K562 (cell line): ENCODE measurements around the gene KLHDC10. TPM values are rescaled to one million over a fixed set of nuclear protein-coding genes. Genes with fewer than 3 reads are reported as not detected.
A peak's percentile ranks its signal among the peaks of the same experiment; 100 is the strongest.

Source experiments
- ATAC-seq: fragments of 200-7000 bp; cut with Tn5 transposase; 3 replicates; pipeline ENCODE4 v1.9.1; 2020; ENCODE audit warnings: moderate library complexity
- BruUV-seq: library from RNA; stranded (reverse); fragments of 400-500 nt; replicated peaks from 2 replicates; lab custom pipeline; 2021; lab: Mats Ljungman, UMichigan
- CTCF ChIA-PET: fragments of 300-600 bp; formaldehyde crosslinking; extraction: SDS; loops from one replicate; lab custom pipeline; 2021; ENCODE audit warnings: low intra/inter-chr PET ratio; lab: Yijun Ruan, JAX
- POLR2A ChIA-PET: fragments of 300-600, 350-650 bp; sonication (Branson Sonifier 250); formaldehyde crosslinking; extraction: SDS; loops from one replicate; lab custom pipeline; 2021; ENCODE audit warnings: antibody characterized with exemption, inconsistent platforms; lab: Yijun Ruan, JAX
- DNase-seq, 4 experiments: peaks; one replicate each; pipeline versions ENCODE4 v3.0.0 to v3.0.0-alpha.2; 2011 to 2018; ENCODE audit warnings: low spot score in 3 of 4, mixed read lengths in 3 of 4; ENCODE audit errors: extremely low read depth in 1 of 4
- FAIRE-seq: peaks from 2 replicates; lab custom pipeline; 2011; peaks lifted over from hg19 to GRCh38; lab: Jason Lieb, UNC
- H2AFZ ChIP-seq: 2 replicates; pipeline ENCODE4 v1.6.0; 2011; ENCODE audit warnings: low read depth, low read length, control low read depth, inconsistent platforms
- H3K27ac ChIP-seq: fragments of 200-600 bp; 3 replicates; pipeline ENCODE4 v1.8.0; 2011; ENCODE audit warnings: low read depth, mild to moderate bottlenecking, control low read depth, inconsistent platforms, low read length, moderate library complexity, mixed read lengths; ENCODE audit errors: extremely low read depth
- H3K27me3 ChIP-seq, 2 experiments: fragments of 300-600 bp in 1 of 2; 2 replicates in 1 of 2; 3 replicates in 1 of 2; pipeline versions ENCODE4 v1.6.0 to v1.8.0; 2011; ENCODE audit warnings: inconsistent platforms in 2 of 2, low read length in 2 of 2, mild to moderate bottlenecking in 1 of 2, mixed read lengths in 1 of 2, moderate library complexity in 1 of 2; ENCODE audit not compliant: control insufficient read depth in 2 of 2, insufficient read depth in 2 of 2
- H3K36me3 ChIP-seq: fragments of 300-600 bp; 3 replicates; pipeline ENCODE4 v1.8.0; 2011; ENCODE audit warnings: mild to moderate bottlenecking, low read length, inconsistent platforms; ENCODE audit not compliant: control insufficient read depth, insufficient read depth
- H3K4me1 ChIP-seq, 2 experiments: fragments of 200-600 bp in 1 of 2; replicated peaks in 1 of 2; 2 replicates in 1 of 2; 3 replicates in 1 of 2; pipeline versions ENCODE4 v1.5.1 to v1.8.0; 2011; ENCODE audit warnings: inconsistent platforms in 2 of 2, low read length in 2 of 2, mild to moderate bottlenecking in 1 of 2, mixed read lengths in 1 of 2, moderate library complexity in 1 of 2; ENCODE audit not compliant: control insufficient read depth in 2 of 2, insufficient read depth in 2 of 2
- H3K4me2 ChIP-seq: 2 replicates; pipeline ENCODE4 v1.6.1; 2011; ENCODE audit warnings: low read length, control low read depth, inconsistent platforms, mixed read lengths; ENCODE audit not compliant: insufficient read depth
- H3K4me3 ChIP-seq: fragments of 200-600 bp; sonication (generic), shearing (Covaris generic); 2 replicates; pipeline ENCODE4 v1.5.1; 2016; ENCODE audit warnings: control low read depth, inconsistent platforms
- H3K79me2 ChIP-seq: fragments of 200-600 bp; 3 replicates; pipeline ENCODE4 v1.8.0; 2011; ENCODE audit warnings: low read length, inconsistent platforms; ENCODE audit not compliant: control insufficient read depth, insufficient read depth
- H3K9ac ChIP-seq, 2 experiments: 2 replicates each; pipeline versions ENCODE4 v1.6.0 to v1.6.1; 2011; ENCODE audit warnings: low read depth in 2 of 2, low read length in 2 of 2, control low read depth in 1 of 2, inconsistent platforms in 1 of 2, mild to moderate bottlenecking in 1 of 2, mixed read lengths in 1 of 2; ENCODE audit not compliant: insufficient read depth in 1 of 2
- H3K9me1 ChIP-seq: one replicate; pipeline ENCODE4 v1.6.0; 2011; ENCODE audit warnings: inconsistent platforms, mild to moderate bottlenecking, low read length, moderate library complexity; ENCODE audit not compliant: control insufficient read depth, insufficient read depth
- H3K9me3 ChIP-seq: replicated peaks from 2 replicates; pipeline ENCODE4 v1.5.1; 2011; ENCODE audit warnings: low read depth, low read length, inconsistent platforms; ENCODE audit not compliant: control insufficient read depth, insufficient read depth
- H4K20me1 ChIP-seq: replicated peaks from 2 replicates; pipeline ENCODE4 v1.6.1; 2011; ENCODE audit warnings: low read length, inconsistent platforms, mixed read lengths; ENCODE audit not compliant: control insufficient read depth, insufficient read depth
- C11orf30 ChIP-seq: fragments of 450-650 bp; IDR thresholded peaks from 2 replicates; pipeline ENCODE4 v1.6.1; 2016; ENCODE audit warnings: low read depth, mild to moderate bottlenecking
- COPS2 ChIP-seq: fragments of 450-650 bp; conservative IDR thresholded peaks from 2 replicates; pipeline ENCODE4 v1.6.1; 2016; ENCODE audit warnings: mild to moderate bottlenecking, moderate library complexity
- ESRRA ChIP-seq: fragments of 450-650 bp; IDR thresholded peaks from 2 replicates; pipeline ENCODE4 v1.6.1; 2014; ENCODE audit warnings: low read depth, mild to moderate bottlenecking, moderate library complexity, borderline replicate concordance
- KAT7 ChIP-seq: sonication (generic); formaldehyde crosslinking; IDR thresholded peaks from 2 replicates; pipeline ENCODE4 v1.8.0; 2022; ENCODE audit warnings: missing genetic modification reagents, mild to moderate bottlenecking, borderline replicate concordance
- MAFF ChIP-seq: IDR thresholded peaks from 2 replicates; pipeline ENCODE4 v1.6.1; 2012; ENCODE audit warnings: low read length, improper control_type of control experiment
- PHF8 ChIP-seq: fragments of 200-600 bp; sonication (generic); IDR thresholded peaks from 2 replicates; pipeline ENCODE4 v1.6.1; 2012; ENCODE audit warnings: mixed run types, mild to moderate bottlenecking, inconsistent platforms, low read length, moderate library complexity, borderline replicate concordance
- STAT5B ChIP-seq: fragments of 250-450 bp; sonication (Bioruptor Pico); IDR thresholded peaks from 2 replicates; pipeline ENCODE4 v1.8.0; 2021; ENCODE audit warnings: mild to moderate bottlenecking, inconsistent platforms
- TSHZ1 ChIP-seq: fragments of 250-450 bp; sonication (Bioruptor Pico); IDR thresholded peaks from 2 replicates; pipeline ENCODE4 v1.4.0; 2020; ENCODE audit warnings: mild to moderate bottlenecking, moderate library complexity
- ZNF3 ChIP-seq: fragments of 250-450 bp; sonication (Bioruptor Pico); IDR thresholded peaks from 2 replicates; pipeline ENCODE4 v1.5.0; 2021; ENCODE audit warnings: mild to moderate bottlenecking, moderate library complexity
- ZNF316 ChIP-seq: fragments of 450-650 bp; IDR thresholded peaks from 2 replicates; pipeline ENCODE4 v1.6.1; 2016
- ZNF589 ChIP-seq: fragments of 200-800 bp; sonication (Bioruptor generic); IDR thresholded peaks from 2 replicates; pipeline ENCODE4 v1.6.1; 2016; ENCODE audit warnings: low read depth, missing genetic modification characterization, missing compliant biosample characterization
- ZNF740 ChIP-seq, 3 experiments: fragments of 200-800 bp in 1 of 3; sonication (Bioruptor generic) in 1 of 3; sonication (generic) in 1 of 3; formaldehyde crosslinking in 1 of 3; IDR thresholded peaks; 2 replicates each; pipeline versions ENCODE4 v1.6.1 to v1.8.0; 2016 to 2022; ENCODE audit warnings: mild to moderate bottlenecking in 2 of 3, missing compliant biosample characterization in 2 of 3, missing genetic modification characterization in 2 of 3, missing genetic modification reagents in 1 of 3
- WGBS: fragments of 100-300 bp; shearing (Covaris generic); methylation state at CpG from one replicate; pipeline ENCODE4 v1.1.6; 2016; ENCODE audit warnings: low coverage, mixed read lengths; ENCODE audit not compliant: insufficient coverage; ENCODE audit errors: missing lambda C conversion rate; 5-methylcytosine and 5-hydroxymethylcytosine counted together
- in situ Hi-C: fragments of 300-500 bp; cut with MboI; formaldehyde crosslinking; loops from 4 replicates; pipeline ENCODE4 v1.15.0; 2018; ENCODE audit warnings: inconsistent platforms, mixed read lengths
- intact Hi-C: fragments of 100-400 bp; cut with micrococcal nuclease; formaldehyde crosslinking; loops from 2 replicates; pipeline ENCODE4 v1.14.2; 2022
- polyA plus RNA-seq, 8 experiments: library from polyadenylated mRNA; depleted of rRNA in 4 of 8; stranded (reverse) in 5 of 8; unstranded in 3 of 8; fragments of >200 nt; fragmentation: Nextera tagmentation in 2 of 8; fragmentation: Illumina TruSeq in 1 of 8; extraction: Ambion mirVana in 2 of 8; extraction: Trizol in 1 of 8; gene quantifications; 2 replicates each; pipeline versions ENCODE4 v1.2.1 to v1.2.3, GENCODE V29; 2011 to 2014; ENCODE audit warnings: inconsistent platforms in 1 of 8, missing spikeins in 1 of 8
- total RNA-seq, 7 experiments: library from RNA; depleted of rRNA in 6 of 7; stranded (reverse); fragments of >200 nt in 6 of 7; fragmentation: Illumina TruSeq in 2 of 7; extraction: Trizol in 2 of 7; gene quantifications; 2 replicates each; pipeline versions ENCODE4 v1.2.1 to v1.2.3, GENCODE V29; 2011 to 2021; ENCODE audit warnings: low replicate concordance in 1 of 7

KLHDC10 gene
- total and polyA plus RNA-seq, 9 of the 15 experiments (the other 6 are each of a cell fraction or from before 2014, with no cell fraction given) = 9.8 to 80.5 (median 31.4) TPM

- Histone ChIP-seq H3K79me2 (no peaks in the 10 kb centered on the region; the same call in 2 of the 3 replicates), H3K4me1 (no peaks in the 10 kb centered on the region), H3K9me3 (no peaks in the 10 kb centered on the region), H3K4me3 (no peak overlapping the region), H3K36me3 (peaks cover 44% of the 10 kb centered on the region), H3K27ac (no peak overlapping the region), H3K9ac (no peak overlapping the region), H3K4me2 (no peak overlapping the region), H2AFZ (no peak overlapping the region), H3K9me1 (no peaks in the 10 kb centered on the region), H4K20me1 (no peaks in the 10 kb centered on the region), H3K27me3 (no peaks in the 10 kb centered on the region)
- intact Hi-C loops (no loop called here), in situ Hi-C loops (no loop called here)
- CTCF ChIA-PET = no interaction called here
- TF ChIP-seq COPS2 (no peak), KAT7 (CRISPR knock-in tag) (no peak), C11orf30 (peak; percentile 72), PHF8 (no peak), ZNF316 (peak; percentile 75), MAFF (0 out of 2 replicates have a peak, but pooled peaks have one; percentile 17)
- FAIRE-seq = no peak
- 91% methylated on average over 5 of the region's 5 CpGs for WGBS
- ATAC-seq = no peak
- no peak for DNase-seq
- BruUV-seq = no TSS peak
- POLR2A ChIA-PET = interaction anchor here (0.6 to 6.7 kb wide), 4 partner anchors 15 to 101 kb away, joined by 3 to 48 read pairs (median 3); no protein-coding TSS in a partner anchor
Observed at GRCh38 chr7:130118294-130118693, 48.0 kb downstream of the KLHDC10 start.

DNA sequence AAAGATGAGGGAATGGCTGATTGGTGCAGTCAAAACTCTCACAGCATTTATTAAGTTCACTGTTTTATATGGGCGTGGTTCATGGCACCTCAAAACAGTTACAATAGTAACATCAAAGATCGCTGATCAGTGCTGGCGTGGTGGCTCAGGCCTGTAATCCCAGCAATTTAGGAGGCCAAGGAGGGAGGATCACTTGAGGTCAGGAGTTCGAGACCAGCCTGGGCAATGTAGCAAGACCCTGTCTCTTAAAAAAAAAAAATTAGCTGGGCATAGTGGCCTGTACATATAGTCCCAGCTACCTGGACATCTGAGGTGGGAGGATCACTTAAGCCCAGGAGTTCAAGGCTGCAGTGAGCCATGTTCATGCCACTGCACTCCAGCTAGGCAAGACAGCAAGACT is 48.5 kb downstream of the KLHDC10 start:
- Histone ChIP-seq H4K20me1 (no peaks in the 10 kb centered on the region), H3K79me2 (no peaks in the 10 kb centered on the region; the same call in 2 of the 3 replicates), H3K9me1 (no peaks in the 10 kb centered on the region), H3K27ac (no peak overlapping the region), H3K9me3 (no peaks in the 10 kb centered on the region), H2AFZ (no peak overlapping the region), H3K4me1 (no peaks in the 10 kb centered on the region), H3K36me3 (peaks cover 49% of the 10 kb centered on the region), H3K4me2 (no peak overlapping the region), H3K27me3 (no peaks in the 10 kb centered on the region), H3K9ac (no peak overlapping the region), H3K4me3 (no peak overlapping the region)
- intact Hi-C loops = no loop called here
- ATAC-seq = no peak
- POLR2A ChIA-PET = interaction anchor here (0.8 to 6.7 kb wide), 3 partner anchors 8 to 24 kb away, joined by 3 to 48 read pairs (median 3); no protein-coding TSS in a partner anchor
- DNase-seq = no peak
- FAIRE-seq = no peak
- CTCF ChIA-PET = no interaction called here
- BruUV-seq = no TSS peak
- WGBS = 95% methylated on average over 4 of the region's 4 CpGs
- in situ Hi-C loops = no loop called here
- TF ChIP-seq TSHZ1 (CRISPR knock-in tag) (no peak), ESRRA (no peak), ZNF589 (CRISPR knock-in tag) (no peak), STAT5B (CRISPR knock-in tag) (no peak), ZNF740 (CRISPR knock-in tag; IDR thresholded peaks at IDR 0.05) (no peak), ZNF740 (tag; IDR thresholded peaks at IDR 0.05) (no peak), ZNF3 (no peak)
